ENCODE data around the gene PPEF2.
"Not testable (repeated sequence)": the region's sequence is repeated elsewhere in the genome, so short reads cannot be mapped to it uniquely, and the experiment has no call there.

The PPEF2 gene, protein sequence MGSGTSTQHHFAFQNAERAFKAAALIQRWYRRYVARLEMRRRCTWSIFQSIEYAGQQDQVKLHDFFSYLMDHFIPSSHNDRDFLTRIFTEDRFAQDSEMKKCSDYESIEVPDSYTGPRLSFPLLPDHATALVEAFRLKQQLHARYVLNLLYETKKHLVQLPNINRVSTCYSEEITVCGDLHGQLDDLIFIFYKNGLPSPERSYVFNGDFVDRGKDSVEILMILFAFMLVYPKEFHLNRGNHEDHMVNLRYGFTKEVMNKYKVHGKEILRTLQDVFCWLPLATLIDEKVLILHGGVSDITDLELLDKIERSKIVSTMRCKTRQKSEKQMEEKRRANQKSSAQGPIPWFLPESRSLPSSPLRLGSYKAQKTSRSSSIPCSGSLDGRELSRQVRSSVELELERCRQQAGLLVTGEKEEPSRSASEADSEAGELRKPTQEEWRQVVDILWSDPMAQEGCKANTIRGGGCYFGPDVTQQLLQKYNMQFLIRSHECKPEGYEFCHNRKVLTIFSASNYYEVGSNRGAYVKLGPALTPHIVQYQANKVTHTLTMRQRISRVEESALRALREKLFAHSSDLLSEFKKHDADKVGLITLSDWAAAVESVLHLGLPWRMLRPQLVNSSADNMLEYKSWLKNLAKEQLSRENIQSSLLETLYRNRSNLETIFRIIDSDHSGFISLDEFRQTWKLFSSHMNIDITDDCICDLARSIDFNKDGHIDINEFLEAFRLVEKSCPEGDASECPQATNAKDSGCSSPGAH

DNA sequence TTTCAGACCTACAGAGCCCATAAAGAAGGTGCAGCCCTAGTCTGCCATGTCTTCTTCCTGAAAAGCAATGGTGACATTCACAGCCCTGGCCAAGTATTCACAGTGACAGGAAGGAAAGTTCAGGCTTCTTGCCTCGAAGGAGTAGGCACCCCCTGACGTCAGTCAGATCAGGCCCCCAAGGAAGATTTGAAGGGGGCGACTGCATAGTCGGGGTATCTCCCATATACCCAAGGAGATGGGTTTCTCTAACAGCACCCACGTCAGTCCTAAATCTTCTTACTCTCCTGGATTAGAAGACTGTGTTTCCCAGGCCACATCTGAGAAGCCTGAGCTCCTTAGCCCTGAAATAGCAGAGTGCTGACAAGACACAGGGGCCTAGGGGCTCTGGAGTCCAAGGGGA, at the start of gene PPEF2:
TSS of gene PPEF2 (minus strand) at position 101 of the 400 bp plus-strand sequence. CDS start 6,127 bp downstream, outside the sequence.
- no peak for DNase-seq

DNA sequence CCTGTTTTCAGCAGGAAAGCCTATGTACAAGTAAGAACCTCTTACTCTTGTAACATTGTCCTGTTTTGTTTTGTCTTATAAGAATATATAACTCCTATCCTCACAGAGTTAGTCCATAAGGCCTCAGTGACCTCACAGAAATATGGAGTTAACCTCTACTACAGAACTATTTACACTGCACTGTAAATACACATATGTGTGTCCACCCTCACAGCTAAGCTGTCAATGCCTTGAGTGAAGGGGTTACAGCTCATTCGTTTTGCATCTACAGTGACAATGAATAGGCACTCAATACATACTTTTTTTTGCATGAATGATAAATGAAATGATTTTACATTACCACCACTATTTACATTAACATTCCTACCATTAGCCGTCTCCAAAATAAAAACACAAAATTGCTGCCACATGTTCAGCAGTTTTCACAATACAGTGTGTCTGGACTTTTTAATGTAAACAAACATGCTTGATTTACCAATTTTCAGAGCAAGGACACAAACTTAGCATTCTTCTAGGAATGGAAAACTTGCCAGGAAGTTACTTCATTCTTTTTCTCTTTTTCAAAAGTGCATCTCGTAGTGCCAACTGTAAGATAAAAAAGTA, 48.1 kb upstream of the PPEF2 start:
- DNase-seq, result no peak

DNA sequence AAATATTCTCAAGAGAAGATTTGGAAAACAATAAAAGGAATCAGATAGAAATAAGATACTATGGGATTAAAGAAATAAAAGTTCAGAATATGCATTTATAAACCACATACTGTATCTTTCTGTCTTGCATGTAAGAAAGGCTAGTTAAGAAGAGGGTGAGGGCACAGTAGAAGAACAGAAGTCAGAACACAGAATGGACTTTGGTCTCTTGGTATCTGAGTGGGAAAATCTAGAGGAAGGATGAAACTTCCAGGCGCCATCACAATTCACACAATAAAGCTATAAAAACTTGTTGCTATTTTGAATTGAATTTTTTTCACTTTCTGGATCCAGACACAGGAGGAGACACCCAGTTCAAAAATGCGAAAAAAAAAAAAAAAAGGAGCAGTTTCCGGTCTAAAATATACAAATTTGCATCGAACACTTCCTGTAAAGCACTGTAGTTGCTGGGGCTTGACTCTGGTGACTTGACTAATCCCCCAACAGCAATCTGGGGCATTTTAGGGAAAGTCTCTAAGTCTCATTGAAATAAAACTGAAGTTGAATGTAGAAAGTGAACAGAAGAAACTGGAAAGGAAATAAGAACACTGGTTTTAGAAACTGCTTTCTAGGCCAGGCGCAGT, 46.7 kb upstream of the PPEF2 start:
- DNase-seq, result no peak

DNA sequence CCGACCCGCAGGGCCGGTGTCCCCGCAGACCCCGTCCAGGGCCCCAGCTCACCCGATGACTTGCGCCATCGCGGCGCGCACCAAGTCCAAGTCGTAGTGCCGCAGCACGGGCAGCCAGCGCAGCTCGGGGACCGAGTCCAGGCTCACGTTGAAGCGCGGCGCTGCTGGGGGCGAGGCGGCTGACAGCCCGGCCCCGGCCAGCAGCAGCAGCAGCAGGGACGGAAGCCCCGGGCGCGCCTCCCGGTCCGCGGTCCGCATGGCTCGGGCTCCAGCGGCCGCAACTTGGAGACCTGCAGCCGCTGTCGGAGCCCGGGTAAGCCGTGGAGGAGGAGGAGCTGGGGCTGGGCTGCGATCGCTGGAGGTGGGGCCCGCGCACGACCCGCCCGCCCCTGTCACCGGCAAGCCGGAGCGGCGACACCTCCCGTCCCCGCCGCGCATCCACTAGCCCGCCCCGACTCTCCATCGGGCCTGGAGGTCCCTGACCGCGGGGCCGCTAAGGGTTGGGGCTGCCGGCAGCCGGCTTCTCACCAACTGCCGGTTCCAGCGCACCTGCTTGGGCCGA, 38.5 kb upstream of the PPEF2 start, which contains the start of gene NAAA:
TSS of gene NAAA (minus strand) at position 322 of the 562 bp plus-strand sequence. CDS start at position 258, 64 bp downstream.
- peak; percentile 93 for DNase-seq

DNA sequence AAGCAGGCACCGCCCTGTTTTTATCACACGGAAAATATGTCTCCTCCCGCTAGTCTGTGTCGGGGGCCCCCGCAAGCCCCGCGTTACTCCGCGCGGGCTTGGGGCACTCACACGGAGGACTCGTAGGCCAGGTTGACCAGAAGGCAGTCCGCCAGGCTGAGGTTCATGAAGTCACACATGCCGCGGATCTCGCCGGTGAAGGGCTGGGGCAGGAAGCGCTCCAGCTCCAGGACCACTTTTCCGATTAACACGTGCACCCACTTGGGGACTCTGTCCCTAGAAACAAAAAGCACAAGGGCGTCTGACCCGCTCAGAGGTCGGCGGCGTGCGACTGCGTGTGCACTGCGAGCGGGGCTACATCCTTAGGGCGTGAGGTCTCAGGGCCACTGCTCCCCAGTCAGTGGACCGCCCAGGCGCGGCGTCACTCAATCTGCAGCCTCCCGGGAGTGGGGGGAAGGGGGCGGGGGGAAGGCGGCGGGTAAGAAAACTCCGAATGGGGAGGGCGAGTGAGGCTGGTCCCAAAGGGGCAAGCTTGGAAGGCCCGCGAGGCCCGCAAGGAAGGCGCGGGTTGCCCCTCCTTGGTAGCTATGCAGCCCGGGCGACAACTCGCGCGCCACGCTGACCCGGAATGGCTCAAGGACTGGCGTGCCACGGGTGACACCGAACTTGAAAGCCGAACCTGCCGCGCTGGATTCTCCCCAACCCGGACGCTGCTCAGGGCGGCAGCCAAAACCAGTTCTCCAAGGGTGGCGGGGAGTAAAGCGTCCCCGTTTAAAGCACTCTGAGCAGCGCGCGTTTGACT, 37.8 kb upstream of the PPEF2 start:
- DNase-seq, result peak; percentile 91

DNA sequence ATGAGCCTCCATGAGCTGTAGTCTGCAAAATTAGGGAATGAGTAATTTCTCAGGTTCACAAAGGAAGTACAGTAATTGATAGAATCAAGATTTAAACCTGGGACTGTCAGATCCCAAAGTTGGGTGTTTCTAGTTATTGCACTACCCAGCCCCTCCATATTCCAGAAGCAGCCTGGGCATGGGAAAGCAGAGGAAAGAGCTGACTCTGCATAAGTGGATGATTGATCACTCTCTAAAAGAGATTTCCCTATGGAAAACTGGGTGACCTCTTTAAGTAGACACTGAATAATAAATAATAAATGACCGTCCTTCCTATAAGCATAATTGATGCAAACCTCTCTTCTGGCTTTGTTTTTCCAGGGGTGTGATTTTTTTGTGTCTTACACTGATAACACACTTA, 33.4 kb upstream of the PPEF2 start:
- DNase-seq, result no peak

DNA sequence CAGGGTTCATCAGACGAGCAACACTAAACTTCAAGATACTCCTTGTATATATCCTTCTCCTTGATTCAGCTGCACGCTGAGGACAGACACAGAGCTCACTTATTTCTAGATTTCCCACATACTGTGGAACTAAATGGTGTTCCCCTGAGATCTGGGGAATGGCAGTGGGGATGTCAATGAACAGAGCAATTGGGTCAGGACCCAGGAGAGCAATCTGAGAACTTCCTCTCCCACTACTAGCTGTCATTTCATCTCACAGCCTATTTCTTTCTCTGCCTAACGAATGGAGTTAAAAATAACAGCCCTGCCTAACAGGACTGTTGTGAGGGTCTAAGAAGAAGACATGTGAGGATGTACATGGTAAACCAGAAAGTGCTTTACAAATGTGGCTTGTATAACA, 27.9 kb upstream of the PPEF2 start:
- no peak for DNase-seq

DNA sequence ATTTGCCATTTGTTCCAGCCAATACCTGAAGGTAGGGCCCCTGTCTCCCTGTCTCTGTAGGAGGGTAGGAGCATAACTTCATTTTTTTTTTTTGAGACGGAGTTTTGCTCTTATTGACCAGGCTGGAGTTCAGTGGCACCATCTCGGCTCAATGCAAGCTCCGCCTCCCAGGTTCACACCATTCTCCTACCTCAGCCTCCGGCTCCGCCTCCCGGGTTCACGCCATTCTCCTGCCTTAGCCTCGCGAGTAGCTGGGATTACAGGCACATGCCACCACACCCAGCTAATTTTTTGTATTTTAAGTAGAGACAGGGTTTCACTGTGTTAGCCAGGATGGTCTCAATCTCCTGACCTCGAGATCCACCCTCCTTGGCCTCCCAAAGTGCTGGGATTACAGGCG, 22.7 kb upstream of the PPEF2 start:
- DNase-seq, result not testable (repeated sequence)

DNA sequence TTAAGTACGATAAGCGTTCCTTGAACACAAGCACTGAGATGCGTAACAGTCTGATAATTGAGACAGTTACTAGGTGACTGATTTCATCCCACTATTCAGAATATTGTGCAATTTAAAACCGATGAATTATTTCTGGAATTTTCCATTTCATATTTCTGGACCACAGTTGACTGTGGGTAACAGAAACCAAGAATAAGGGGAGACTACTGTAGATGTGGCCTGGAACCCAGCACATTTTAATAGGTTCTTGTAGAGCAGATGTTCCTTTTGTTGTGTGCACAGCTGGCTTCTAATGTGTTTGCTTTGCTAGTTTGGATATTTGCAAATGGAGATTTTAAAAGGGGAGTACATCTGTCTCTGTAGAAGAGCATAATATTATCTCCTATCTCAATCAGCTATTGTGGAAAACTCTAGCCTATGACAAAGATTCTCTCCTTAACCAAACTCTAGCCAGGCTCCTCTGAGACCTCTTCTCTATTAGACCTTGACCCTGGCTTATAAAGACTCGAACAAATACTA, 22.1 kb upstream of the PPEF2 start:
- no peak for DNase-seq

DNA sequence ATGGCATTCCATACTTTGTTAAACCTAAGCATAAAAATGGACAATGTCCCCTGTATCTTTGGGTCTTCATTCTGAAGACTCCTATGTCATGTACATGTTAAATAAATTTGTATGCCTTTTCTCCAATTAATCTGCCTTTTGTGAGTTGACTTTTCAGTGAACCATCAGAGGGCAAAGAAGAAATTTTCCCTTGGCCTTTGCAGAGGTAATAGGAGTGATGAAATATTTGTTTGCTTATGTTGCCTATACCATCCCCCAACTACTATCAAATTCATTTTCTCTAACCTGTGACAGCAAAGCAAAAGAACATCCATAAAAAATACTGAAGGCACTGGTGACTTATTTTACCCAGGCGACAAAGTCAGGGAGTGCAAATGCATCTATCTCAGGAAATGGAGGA, 20.3 kb upstream of the PPEF2 start:
- DNase-seq, result no peak

DNA sequence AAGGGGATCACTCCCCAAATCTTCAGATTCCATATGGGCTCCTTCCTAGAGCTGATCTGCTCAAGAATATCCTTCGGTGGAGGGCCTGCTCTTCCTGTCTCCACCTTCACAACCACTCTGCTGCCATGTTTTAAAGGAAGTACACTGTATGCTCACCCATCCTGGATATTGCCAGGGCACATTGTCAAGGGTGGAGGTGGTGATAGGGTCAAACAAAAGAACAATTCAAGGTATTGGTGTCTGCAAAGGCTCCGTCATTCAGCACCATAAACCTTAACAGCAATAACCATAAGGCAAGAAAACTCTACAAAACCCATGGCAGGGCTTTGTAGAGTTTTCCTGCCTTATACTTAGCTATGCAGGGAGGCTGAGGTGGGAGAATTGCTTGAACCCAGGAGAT, 19.7 kb upstream of the PPEF2 start:
- no peak for DNase-seq

DNA sequence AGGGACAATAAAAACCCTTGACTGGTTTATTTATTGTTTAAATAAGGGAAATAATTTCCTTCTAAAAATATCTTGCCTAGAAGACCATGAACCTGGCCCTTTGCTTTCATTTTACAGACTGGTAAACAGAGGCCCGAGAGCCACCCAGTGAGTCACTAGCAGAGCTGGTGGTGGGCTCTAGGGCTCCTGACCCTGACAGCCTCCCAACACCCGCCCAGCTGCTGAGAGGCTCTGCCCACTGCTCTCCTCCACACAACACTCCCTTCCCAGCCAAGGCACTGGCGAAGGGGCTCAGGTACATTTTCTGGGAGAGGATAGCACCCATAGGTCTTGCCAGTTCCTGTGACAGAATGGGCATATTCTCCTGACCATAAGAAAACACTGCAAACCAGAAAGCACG, 18.1 kb upstream of the PPEF2 start:
- DNase-seq, result no peak

DNA sequence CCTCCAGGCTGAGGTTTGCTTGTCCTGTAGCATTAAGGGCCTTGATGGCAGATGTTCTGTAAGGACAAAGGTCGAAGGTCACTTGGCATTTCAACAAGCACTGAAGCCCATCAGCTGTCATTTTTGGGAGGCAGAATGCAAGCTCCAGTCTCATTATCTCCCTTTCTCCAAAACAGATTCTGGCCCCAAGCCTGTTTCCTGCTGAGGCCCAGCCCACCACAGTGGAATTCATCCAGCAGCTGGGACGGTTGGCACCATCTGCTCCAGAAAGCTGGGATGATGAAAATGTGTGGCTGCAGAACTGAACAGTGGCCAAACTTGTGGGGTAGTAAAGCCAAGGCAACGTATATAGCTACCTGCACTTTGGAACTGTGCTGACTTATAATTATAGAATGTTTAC, 17.7 kb upstream of the PPEF2 start:
- no peak for DNase-seq

DNA sequence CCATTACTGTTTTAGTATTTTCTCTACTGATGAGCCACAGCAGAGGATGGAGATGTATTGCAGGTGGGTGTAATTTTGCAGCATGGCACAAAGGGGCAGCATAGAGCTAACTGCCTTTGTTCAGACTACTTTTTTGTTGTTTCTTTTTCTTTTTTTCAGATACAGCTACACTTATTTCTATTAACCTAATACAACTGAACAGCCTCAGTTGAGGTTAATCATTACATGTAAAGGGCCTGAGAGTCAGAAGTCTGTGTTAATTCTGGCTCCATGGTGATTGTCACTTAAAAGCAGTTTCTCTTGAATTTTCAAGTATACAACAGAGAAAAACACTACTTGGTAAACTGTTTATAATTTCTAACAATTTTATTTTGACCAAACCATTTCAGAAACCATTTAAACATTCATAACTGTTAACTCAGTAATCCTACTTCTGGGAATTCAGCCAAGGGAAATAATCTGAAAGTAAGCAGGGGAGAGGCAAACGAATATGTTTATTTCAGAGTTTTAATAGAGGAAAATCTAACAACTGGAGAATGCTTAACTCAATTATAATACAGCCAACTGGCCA, 13.9 kb upstream of the PPEF2 start:
- no peak for DNase-seq

DNA sequence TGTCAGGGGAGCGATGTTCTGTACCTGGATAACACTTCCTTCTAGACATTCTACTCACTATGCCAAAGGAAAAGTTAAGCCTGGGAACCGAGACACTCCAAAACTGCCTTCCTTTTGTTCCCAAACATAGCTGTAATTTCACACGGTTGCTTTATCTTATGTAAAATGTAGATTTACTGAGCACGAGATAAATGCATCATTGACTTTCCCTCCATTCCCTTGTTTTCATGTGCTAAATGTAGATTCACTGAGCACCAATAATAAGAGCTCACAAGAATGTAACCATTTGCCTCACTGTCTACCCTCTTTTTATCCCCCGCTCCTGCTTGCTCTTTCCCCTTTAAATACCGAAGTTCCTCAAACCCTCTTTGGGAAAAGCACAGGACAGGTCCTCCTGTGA, 10.7 kb upstream of the PPEF2 start:
- DNase-seq, result no peak

DNA sequence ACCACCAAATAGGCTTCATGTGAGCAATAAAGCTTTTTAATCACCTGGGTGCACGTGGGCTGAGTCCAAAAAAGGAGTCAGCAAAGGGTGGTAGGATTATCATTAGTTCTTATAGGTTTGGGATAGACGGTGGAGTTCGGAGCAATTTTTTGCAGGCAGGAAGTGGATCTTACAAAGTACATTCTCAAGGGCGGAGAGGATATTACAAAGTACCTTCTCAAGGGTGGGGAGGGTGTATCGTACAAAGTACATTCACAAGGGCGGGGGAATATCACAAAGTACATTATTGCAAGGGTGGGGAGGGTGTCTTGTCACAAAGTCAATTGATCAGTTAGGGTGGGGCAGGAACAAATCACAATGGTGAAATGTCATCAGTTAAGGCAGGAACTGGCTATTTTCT, 8.6 kb upstream of the PPEF2 start:
- not testable (repeated sequence) for DNase-seq

DNA sequence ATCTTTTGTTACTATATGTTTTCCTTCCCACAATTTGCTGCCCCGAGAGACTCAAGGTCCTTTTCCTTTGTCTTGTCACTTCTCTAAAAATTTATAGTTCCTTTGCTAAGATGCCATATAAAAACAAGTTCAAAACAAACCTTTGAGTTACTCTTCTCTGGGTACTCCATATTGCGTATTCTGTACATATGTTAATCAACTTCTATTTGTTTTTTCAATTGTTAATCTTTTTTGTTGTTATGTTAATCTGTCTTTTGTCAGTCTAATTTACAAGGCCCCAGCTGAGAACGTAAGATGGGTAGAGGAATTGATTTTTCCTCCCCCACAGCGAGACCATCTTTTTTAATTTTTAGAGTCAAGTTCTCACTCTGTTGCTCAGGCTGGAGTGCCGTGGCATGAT, 7.2 kb upstream of the PPEF2 start:
- no peak for DNase-seq

DNA sequence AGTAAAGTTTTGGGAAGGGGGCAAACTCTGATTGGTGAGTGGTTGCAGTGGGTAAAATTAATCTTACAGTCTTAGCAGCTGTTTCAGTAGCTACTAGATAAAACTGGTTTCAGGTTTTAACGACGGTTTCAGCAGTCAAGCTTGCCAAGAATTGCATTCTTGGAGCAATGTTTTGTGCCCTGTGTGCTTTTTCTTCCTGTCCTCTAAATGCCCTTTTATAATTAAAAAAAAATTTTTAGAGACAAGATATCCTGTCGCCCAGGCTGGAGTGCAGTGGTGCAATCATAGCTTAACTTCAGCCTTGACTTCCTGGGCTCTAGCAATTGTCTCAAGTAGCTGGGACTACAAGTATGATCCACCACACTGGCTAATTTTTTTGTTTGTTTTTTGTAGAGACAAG, 6.3 kb upstream of the PPEF2 start:
- DNase-seq, result no peak

DNA sequence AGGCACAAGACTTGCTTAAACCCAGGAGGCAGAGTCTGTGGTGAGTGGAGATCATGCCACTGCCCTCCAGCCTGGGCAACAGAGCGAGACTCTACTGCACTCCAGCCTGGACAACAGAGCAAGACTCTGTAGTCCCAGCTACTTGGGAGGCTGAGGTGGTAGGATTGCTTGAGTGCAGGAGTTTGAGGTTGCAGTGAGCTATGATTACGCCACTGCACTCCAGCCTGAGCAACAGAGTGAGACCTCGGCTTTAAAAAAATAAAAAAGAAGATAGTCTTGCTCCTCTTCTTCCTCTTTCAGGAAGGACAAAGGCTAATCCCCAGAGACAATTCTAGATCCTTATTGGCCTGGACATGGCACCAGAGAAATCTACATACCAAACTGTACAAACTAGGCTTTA, 5.7 kb upstream of the PPEF2 start:
- DNase-seq, result no peak

DNA sequence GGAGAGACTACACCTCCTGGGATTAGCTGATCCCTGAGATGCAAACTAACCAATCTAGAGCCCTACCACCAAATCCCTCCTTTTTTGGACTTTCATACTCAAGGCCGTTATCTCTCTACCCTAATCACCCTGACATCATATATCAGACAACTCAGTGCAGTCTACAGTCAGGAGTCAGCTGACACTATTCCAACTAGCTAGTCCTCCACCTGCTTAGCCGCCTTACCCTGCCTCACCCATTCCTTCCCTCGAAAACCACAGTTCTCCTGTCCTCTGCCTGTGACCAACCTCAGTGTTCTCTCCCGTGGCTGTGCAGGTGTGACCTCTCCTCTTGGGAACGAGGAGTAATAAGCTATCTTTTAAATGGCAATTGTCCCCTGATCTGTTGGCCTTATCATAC, 1.8 kb upstream of the PPEF2 start:
- DNase-seq, result no peak

DNA sequence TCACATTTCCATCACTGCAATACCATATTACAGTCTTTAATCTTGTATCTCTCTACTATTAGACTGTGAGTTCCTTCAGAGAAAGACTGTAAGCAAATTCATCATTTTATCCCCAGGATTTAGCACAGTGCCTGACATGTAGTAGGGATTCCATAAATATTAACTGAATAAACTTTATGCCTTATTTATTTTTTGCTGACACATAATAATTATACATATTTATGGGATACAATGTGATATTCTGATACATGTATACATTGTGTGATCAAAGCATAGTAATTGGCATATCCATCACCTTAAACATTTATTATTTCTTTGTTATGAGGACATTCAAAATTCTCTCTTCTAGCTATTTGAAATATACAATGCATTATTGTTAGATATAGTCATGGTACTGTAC, 3.7 kb downstream of the PPEF2 start:
- DNase-seq, result no peak
